HEK293 (cell line): ENCODE measurements around the gene CCDC27.

Experiments
- CTCF ChIP-seq: fragments of 450-650 bp; formaldehyde crosslinking; IDR thresholded peaks from 2 replicates; pipeline ENCODE4 v1.5.1; 2016; ENCODE audit warnings: missing biosample characterization, missing genetic modification characterization
- KLF1 ChIP-seq: fragments of 450-650 bp; formaldehyde crosslinking; IDR thresholded peaks from 2 replicates; pipeline ENCODE4 v1.5.1; 2016; ENCODE audit warnings: missing biosample characterization, missing genetic modification characterization
- OVOL3 ChIP-seq: fragments of 450-650 bp; formaldehyde crosslinking; IDR thresholded peaks from 2 replicates; pipeline ENCODE4 v1.5.1; 2016; ENCODE audit warnings: missing biosample characterization, missing genetic modification characterization
- REPIN1 ChIP-seq: fragments of 450-650 bp; formaldehyde crosslinking; IDR thresholded peaks from 2 replicates; pipeline ENCODE4 v1.5.1; 2017; ENCODE audit warnings: missing biosample characterization, missing genetic modification characterization, low read depth
- REST ChIP-seq: fragments of 450-650 bp; formaldehyde crosslinking; IDR thresholded peaks from 2 replicates; pipeline ENCODE4 v1.5.1; 2016; ENCODE audit warnings: missing biosample characterization, missing genetic modification characterization
- ZBTB20 ChIP-seq: fragments of 450-650 bp; formaldehyde crosslinking; IDR thresholded peaks from 2 replicates; pipeline ENCODE4 v1.5.1; 2016; ENCODE audit warnings: missing biosample characterization, missing genetic modification characterization
- ZFP3 ChIP-seq: fragments of 450-650 bp; formaldehyde crosslinking; IDR thresholded peaks from 2 replicates; pipeline ENCODE4 v1.5.1; 2016; ENCODE audit warnings: low read depth, missing biosample characterization, missing genetic modification characterization
- ZNF112 ChIP-seq: fragments of 450-650 bp; formaldehyde crosslinking; IDR thresholded peaks from 2 replicates; pipeline ENCODE4 v1.5.0; 2017; ENCODE audit warnings: missing biosample characterization, missing genetic modification characterization
- ZNF140 ChIP-seq: fragments of 450-650 bp; formaldehyde crosslinking; IDR thresholded peaks from 2 replicates; pipeline ENCODE4 v1.5.1; 2016; ENCODE audit warnings: missing biosample characterization, missing genetic modification characterization
- ZNF48 ChIP-seq: fragments of 450-650 bp; formaldehyde crosslinking; IDR thresholded peaks from 2 replicates; pipeline ENCODE4 v1.5.1; 2016; ENCODE audit warnings: missing biosample characterization, missing genetic modification characterization
- ZNF76 ChIP-seq: fragments of 450-650 bp; formaldehyde crosslinking; IDR thresholded peaks from 2 replicates; pipeline ENCODE4; 2016; ENCODE audit warnings: low read depth, missing biosample characterization, missing genetic modification characterization, borderline replicate concordance
- ZSCAN30 ChIP-seq: fragments of 450-650 bp; IDR thresholded peaks from 2 replicates; pipeline ENCODE4 v1.5.1; 2018; ENCODE audit warnings: missing biosample characterization, mild to moderate bottlenecking, missing genetic modification characterization, moderate library complexity
- TF ChIP-seq, protein P1 (sequence below): fragments of 450-650 bp; formaldehyde crosslinking; IDR thresholded peaks from 2 replicates; pipeline ENCODE4 v1.5.1; 2016; ENCODE audit warnings: missing biosample characterization, missing genetic modification characterization, borderline replicate concordance

- TF ChIP-seq, protein P1, sequence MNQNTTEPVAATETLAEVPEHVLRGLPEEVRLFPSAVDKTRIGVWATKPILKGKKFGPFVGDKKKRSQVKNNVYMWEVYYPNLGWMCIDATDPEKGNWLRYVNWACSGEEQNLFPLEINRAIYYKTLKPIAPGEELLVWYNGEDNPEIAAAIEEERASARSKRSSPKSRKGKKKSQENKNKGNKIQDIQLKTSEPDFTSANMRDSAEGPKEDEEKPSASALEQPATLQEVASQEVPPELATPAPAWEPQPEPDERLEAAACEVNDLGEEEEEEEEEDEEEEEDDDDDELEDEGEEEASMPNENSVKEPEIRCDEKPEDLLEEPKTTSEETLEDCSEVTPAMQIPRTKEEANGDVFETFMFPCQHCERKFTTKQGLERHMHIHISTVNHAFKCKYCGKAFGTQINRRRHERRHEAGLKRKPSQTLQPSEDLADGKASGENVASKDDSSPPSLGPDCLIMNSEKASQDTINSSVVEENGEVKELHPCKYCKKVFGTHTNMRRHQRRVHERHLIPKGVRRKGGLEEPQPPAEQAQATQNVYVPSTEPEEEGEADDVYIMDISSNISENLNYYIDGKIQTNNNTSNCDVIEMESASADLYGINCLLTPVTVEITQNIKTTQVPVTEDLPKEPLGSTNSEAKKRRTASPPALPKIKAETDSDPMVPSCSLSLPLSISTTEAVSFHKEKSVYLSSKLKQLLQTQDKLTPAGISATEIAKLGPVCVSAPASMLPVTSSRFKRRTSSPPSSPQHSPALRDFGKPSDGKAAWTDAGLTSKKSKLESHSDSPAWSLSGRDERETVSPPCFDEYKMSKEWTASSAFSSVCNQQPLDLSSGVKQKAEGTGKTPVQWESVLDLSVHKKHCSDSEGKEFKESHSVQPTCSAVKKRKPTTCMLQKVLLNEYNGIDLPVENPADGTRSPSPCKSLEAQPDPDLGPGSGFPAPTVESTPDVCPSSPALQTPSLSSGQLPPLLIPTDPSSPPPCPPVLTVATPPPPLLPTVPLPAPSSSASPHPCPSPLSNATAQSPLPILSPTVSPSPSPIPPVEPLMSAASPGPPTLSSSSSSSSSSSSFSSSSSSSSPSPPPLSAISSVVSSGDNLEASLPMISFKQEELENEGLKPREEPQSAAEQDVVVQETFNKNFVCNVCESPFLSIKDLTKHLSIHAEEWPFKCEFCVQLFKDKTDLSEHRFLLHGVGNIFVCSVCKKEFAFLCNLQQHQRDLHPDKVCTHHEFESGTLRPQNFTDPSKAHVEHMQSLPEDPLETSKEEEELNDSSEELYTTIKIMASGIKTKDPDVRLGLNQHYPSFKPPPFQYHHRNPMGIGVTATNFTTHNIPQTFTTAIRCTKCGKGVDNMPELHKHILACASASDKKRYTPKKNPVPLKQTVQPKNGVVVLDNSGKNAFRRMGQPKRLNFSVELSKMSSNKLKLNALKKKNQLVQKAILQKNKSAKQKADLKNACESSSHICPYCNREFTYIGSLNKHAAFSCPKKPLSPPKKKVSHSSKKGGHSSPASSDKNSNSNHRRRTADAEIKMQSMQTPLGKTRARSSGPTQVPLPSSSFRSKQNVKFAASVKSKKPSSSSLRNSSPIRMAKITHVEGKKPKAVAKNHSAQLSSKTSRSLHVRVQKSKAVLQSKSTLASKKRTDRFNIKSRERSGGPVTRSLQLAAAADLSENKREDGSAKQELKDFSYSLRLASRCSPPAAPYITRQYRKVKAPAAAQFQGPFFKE = no peak
- TF ChIP-seq ZBTB20 (tag by site-specific recombination) = no peak
- no peak for TF ChIP-seq OVOL3 (tag by site-specific recombination)
- no peak for TF ChIP-seq REPIN1 (tag by site-specific recombination)
- TF ChIP-seq REST (tag by site-specific recombination) = no peak
- no peak for TF ChIP-seq ZNF112 (tag by site-specific recombination)
- TF ChIP-seq ZNF140 (tag by site-specific recombination) = no peak
- TF ChIP-seq ZFP3 (tag by site-specific recombination) = no peak
- TF ChIP-seq CTCF (tag by site-specific recombination) = no peak
- no peak for TF ChIP-seq ZNF48 (tag by site-specific recombination)
- TF ChIP-seq KLF1 (tag by site-specific recombination) = no peak
- no peak for TF ChIP-seq ZNF76
- TF ChIP-seq ZSCAN30 (tag by site-specific recombination) = no peak
Observed at GRCh38 chr1:3708791-3709190, 43.5 kb upstream of the CCDC27 start.
